HG02870 (cell line): ENCODE measurements around the gene ARPC1B.
"Not testable (repeated sequence)": the region's sequence is repeated elsewhere in the genome, so short reads cannot be mapped to it uniquely, and the experiment has no call there.

Source experiments
- ATAC-seq: cut with Tn5 transposase; IDR thresholded peaks from one replicate; pipeline ENCODE4 v1.9.1; 2021; ENCODE audit warnings: mild to moderate bottlenecking, moderate library complexity; ENCODE audit not compliant: unreplicated experiment

The ARPC1B gene

DNA sequence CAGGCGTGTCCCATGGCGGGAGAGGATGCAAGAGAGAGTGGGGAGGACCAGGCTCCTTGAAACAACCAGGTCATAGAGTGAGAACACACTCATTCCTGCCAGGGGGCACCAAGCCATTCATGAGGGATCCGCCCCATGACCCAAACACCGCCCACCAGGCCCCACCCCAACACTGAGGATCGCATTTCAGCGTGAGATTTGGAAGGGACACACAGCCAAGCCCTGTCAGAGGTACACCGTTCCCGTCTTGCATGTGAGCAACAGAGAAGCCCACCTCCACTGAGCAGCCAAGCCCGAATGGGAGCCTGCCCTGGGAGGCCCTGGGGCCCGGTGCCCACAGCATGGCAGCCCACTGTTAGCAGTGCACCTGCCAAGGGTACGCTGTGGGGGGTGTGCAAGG, 7.9 kb upstream of the ARPC1B start:
- no peak for ATAC-seq

DNA sequence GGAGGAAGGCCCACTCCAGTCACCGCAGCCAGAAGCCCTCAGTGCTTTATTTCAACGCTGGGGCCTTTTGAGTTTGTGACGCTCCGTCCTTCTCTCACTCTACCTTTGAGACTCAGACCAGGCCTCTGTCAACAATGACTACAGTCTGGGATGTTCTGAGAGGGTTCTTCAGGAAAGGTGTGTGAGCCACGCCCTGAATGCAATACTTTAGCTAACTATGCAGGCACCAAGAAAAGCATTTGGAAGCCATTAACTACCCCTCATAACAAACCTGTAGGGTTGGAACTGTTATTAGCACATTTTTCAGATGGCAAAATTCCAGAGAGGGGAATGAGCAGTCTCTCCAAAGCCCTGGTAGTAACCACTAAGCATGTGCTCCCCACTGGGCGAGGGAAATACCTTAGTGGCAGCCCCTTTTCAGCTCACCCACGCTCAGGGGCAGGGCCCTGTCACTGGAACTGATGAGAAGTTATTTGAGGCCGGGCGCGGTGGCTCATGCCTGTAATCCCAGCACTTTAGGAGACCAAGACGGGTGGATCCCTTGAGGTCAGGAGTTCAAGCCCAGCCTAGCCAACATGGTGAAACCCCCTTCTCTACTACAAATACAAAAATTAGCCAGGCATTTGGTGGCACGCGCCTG, 5.7 kb upstream of the ARPC1B start:
- ATAC-seq = no peak

DNA sequence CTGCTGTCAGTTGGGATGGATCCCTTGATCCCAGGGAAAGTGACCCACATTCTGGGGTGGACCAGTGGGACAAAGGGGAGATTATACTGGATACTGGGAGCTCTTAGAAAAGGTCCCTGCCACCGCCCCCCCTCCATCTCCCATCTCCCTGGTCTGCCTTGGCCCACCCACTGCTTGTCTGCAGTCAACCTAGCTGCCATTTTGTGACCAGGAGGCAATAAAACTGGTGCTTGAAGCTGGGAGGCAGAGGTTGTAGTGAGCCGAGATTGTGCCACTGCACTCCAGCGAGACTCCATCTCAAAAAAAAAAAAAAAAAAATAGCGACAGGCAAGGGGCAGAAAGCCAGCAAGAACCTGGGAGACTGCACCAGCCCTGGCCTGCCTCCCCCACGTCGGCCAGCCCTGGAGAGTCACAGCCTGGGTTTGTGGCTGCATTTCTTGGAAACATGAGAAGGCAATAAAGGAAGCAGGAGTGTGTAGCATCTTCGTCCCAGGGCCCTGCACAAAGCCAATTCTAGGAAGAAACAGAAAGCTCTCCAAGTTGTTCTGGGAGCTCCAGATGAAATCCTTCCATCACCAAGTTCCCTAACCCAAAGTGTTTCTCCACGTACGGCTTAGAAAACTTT, 4.7 kb upstream of the ARPC1B start:
- no peak for ATAC-seq

DNA sequence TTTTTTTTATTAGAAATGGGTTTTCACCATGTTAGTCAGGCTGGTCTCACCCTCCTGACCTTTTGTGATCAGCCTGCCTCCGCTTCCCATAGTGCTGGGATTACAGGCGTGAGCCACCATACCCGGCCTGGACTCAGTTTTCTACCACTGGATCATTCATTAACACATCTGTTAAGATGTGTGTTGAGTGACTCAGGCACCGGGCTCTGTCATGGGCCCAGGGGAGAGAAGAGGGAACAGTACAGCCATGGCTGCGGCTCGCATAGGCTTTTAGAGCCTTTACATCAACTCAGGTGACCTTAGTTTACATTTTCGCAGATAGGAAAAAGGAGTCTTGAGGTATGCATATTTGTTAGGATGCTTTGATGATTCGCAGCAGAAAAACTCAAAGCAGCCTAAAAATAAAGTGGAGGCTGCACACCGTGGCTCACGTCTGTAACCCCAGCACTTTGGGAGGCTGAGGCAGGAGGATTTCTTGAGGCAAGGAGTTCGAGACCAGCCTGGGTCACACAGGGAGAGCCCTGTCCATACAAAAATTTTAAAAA, 3.1 kb upstream of the ARPC1B start:
- no peak for ATAC-seq

DNA sequence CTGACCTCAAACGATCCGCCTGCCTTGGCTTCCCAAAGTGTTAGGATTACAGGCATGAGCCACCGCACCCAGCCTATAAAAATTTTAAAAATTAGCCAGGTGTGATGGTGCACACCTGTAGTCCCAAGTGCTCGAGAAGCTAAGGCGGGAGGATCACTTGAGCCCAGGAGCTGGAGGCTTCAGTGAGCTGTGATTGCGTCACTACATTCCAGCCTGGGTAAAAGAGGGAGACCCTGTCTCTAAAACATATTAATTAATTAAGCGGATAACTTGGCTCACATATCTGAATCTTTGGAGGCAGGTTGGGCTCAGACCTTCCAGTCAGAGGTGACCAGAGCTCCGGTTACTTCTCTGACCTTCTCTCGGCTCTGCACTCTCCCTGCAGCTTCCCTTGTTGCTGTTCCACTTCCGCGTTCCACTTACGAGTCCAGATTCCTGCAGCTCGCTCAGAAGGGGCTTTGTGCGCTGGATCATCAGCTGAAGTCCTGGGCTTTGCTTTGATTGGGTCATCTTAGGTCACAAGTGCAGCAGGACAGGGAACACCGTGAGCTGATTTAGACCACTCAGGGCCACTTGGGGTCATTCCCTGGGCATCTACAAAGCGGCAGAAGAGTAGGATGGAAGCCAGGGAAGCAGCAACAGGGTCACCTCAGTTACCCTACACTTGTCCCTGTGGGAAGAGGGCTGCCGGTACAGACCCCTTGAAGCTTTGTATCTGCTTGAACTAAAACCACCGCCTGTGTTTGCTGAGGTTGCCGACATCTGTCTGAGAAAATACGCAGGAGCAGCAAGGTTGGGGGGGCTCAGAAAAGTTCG, 2.0 kb upstream of the ARPC1B start:
- no peak for ATAC-seq

DNA sequence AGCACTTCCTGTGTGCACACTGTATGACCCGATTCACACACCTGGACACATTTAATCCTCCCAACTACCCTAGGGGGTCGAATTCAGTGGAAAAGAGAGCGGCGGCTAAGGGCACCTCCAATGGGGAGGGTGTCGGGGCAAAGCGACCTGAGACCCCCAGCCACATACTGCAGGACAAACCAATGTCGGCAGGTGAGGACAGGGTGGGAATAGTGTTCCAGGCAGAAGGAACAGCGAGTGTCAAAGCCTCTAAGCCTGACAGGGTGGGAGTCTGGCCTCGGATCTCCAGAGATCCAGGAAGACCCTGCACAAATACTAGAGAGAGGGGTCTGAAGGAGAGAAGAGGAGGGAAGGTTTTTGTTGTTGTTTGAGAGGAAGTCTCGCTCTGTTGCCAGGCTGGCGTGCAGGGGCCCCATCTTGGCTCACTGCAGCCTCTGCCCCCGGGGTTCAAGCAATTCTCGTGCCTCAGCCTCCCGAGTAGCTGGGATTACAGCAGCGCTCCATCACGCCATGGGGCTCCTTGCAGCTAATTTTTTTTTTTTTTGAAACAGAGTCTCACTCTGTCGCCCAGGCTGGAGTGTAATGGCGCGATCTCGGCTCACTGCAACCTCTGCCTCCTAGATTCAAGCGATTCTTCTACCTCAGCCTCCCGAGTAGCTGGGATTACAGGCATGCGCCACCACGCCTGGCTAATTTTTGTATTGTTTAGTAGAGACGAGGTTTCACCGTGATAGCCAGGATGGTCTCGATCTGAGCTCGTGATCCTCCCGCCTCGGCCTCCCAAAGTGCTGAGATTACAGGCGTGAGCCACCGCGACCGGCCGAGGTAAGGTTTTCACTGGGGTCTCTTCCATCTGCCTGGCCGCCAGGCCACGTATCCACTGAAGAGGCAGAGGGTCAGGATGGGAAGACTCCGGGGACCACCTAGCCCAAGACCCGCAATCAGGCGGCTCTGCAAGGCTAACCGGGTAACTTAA, 1.2 kb upstream of the ARPC1B start:
- no peak for ATAC-seq

DNA sequence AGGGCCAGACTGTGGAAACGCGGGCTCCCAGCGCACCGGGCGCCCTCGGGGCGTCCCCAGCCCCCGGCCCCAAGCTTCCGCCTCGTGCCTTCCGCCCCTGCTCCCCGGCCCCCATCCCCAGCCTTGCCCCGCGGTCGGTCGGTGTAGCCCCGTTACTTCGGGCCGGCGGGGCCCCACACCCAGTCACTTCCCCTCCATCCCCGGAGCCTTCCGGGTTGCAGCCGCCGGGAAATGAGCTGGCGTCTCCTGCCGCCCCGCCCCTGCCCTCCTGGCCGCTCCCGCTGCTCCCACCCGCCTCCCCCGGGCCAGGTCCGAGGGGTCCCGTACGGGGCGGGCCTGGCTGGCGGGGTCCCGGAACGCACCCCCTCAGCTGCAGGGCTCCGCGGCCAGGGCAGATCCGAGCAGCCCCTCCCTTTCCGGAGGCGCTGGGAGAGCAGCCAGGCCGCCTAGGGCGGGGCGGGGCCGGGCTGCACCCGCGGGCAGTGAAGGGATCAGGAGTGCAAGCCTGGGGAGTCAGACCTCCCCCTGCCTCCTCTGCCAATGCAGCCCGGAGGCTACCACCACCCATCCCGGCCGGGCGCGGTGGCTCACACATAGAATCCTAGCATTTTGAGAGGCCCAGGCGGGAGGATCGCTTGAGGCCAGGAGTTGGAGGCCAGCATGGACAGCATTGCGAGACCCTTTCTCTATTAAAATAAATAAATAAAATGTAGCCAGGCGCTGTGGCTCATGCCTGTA, 709 bp downstream of the ARPC1B start:
- peak; percentile 35 for ATAC-seq

DNA sequence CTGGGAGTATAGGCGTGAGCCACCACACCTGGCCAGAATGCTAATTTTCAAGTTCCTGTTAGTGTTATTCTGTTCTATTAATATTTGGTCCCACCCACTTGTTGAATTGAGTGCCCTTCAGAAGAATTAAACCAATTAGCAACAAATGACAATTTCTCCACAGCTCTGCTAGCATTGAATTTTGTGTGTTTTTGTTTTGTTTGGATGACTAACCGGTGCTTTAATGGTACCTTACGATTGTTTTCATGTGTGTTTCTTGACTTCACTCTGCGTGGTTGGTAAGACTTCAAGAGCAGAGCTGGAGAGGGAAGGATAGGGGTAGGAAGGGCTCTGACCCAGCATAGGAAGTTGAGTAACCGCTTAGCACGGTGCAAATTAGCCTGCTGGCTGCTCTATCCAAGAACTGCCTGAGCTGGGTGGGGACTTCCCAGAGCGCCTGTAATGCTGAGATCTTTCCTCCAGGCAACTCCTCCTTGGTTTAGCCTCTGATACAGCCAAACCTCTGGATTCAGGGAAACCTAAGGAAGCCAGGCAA, 4.6 kb downstream of the ARPC1B start:
- no peak for ATAC-seq

DNA sequence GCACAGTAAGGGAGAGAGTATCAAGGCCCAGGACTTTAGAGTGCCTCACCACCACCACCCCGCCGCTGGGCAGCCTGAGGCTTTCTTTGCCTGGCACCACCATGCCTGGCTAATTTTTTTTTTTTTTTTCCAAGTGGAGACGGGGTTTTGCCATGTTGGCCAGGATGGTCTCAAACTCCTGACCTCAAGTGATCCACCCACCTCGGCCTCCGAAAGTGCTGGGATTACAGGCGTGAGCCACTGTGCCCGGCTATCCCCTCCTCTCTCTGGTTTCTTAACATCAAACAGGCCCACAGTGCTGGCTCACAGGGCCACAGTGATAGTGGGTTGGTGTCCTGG, 5.1 kb downstream of the ARPC1B start:
- not testable (repeated sequence) for ATAC-seq

DNA sequence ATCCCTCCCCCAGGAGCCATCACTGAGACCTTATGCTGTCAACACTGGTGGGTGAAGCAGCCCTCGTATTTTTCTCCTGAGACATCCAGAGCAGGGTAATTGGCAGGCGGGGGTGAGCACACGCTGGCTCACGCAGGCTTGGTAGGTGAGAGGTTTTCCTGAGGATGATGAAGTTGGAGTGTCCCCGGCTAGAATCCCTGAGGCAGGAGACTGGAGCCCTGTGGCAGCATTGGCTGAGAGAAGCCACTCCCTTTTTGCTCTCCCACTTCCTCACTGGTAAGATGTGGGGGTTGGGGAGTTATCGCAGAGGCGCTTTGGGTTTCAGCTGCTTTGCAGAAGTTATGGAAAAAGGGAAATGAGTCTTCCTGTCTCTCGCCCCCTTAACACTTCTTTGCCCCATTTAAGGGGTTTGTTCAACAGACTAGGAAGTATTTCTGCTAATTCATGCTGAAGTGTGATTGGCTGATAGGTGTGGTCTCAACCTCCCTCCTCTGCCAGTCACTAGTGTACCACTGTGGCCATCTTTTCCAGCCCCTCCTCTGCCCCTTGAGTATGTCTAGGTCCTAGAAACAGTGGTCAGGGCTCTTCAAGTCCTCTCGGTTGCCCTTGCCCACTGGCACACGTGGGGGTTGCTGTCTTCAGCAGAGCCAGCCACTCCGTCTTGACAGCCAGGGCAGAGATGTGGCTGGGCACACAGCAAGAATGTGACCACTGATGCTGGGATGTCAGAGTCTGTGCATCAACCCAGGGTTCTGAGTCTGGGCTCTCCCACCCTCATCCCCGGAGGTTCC, 5.7 kb downstream of the ARPC1B start:
- ATAC-seq = peak; percentile 34

DNA sequence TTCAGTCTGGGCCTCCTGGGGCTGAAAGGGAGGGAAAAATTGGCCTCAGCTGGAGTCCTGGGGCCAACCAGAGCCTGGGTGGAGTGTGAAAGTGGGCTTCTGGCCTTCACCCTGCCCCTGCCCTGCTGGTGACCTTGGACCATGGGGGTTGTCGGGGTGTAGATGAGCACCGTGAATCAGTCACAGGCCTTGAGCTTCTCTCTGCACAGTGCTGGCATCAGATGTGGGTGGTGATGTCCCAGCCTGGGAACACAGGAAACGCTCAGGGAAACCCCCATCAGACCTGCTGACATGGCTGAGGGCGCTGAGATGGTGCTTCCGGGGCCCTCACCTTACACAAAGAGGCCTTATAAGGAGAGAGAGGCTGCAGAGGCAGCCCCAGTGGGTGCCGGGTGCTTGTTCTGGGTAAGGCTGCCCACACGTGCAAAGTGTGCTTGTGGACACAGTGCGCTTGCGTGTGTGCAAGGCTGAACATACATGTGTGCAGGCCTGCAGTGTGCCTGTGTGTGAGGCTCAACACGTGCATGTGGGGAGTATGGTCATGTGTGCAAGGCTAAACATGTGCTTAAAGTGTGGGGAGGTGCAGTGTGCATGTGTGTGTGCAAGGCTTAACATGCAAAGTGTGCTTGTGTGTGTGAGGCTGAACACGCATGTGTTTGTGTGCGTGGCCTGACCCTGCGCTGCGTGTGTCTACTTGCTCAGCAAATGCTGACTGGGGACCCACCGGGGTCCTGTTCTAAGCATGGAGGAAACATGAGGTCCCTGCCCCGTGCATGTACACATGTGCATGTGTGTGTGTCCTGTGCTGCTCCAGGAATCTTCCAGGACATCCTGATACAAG, 6.5 kb downstream of the ARPC1B start:
- peak; percentile 67 for ATAC-seq

DNA sequence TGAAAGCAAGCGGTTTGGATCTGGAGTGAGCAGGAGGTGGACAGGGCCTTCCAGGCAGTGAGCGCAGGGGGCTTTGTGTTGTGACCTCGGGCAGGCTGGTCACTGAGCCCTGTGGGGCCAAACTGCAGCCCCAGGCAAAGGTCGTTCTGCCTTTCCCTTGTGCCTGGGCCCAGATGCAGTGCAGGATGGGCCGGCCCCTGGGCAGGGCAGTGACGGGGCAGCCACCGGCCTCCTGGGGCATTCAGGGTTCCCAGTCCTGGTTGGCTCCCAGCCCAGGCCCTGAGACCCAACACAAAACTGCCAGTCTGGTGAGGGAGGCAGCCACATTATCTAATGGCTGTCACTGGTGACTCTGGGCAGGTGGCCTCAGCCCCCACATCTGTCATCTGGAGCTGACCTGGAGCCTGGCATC, 7.1 kb downstream of the ARPC1B start:
- no peak for ATAC-seq

DNA sequence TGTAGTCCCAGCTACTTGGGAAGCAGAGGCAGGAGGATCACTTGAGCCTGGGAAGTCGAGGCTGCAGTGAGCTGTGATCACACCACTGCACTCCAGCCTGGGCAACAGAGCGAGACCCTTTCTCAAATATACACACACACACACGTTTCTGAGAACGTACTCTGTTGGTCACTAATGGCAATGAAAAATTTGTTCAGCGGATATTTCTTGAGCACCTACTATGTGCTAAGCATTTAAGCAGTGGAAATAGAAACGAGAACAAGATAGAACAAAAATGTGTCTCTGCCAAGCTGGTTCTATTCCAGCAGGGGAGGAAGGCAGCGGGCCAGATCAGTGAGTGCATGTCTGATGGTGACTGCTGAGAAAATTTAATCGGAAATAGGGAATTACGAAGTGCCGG, 8.7 kb downstream of the ARPC1B start:
- no peak for ATAC-seq

DNA sequence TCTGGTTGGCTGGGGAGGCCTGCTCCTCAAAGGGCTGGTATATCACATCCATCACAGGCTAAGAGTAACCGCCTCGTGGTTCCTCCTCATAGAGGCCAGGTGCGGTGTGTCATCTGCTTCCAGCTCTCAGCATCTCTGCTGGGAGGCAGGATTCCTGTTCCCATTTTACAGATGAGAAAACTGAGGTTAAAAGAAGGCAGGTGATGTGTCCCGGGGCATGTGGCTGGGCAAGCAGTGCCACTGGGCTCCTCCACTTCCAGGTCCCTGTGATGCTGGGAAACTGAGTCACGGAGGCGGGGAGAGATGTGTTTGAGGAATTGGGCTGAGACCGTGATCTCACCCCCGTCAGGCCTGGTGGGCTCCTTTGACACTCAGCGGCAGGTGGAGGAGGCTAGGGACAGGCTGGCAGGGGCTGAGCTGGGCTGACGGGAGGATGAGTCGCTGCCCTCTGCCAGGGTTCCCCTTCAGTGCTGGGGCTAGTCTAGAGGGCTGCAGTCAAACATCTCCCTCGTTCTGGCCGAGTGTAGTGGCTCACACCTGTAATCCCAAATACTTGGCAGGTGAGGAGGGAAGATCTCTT, 9.4 kb downstream of the ARPC1B start:
- ATAC-seq = no peak

DNA sequence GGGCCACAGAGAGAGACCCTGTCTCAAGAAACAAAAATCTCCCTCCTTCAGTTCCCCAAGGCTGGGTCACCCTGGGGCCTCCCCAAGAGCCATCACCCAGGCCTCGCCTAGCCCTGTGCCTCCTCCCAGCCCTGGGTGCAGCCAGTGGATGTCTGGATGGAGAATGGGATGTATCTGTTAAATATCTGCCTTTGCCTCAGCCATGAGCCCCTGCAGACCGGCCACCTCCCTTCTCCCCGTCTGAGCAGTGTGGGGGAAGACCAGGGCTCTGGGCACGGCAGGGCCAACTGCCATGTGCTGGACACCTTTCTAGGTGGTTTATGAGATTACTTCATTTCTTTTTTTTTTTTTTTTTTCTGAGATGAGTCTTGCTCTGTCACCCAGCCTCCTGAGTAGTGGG, 10.0 kb downstream of the ARPC1B start:
- no peak for ATAC-seq

DNA sequence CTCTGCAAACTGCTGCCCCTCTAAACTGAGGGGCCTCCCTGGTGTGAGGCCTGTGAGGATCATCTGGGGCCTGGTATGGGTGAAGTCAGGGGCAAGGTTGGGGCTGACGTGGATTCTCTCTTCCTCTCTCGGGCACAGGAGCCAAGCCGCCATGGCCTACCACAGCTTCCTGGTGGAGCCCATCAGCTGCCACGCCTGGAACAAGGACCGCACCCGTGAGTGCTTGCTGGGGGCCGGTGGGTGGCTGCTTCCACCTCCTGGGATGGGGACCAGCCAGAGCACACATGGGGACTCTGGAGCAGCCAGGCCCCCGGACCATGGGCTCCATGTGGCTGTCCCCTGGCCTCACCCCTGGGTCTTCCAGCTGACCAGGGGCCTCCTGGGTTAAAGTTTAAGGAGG, 11.0 kb downstream of the ARPC1B start:
- no peak for ATAC-seq

DNA sequence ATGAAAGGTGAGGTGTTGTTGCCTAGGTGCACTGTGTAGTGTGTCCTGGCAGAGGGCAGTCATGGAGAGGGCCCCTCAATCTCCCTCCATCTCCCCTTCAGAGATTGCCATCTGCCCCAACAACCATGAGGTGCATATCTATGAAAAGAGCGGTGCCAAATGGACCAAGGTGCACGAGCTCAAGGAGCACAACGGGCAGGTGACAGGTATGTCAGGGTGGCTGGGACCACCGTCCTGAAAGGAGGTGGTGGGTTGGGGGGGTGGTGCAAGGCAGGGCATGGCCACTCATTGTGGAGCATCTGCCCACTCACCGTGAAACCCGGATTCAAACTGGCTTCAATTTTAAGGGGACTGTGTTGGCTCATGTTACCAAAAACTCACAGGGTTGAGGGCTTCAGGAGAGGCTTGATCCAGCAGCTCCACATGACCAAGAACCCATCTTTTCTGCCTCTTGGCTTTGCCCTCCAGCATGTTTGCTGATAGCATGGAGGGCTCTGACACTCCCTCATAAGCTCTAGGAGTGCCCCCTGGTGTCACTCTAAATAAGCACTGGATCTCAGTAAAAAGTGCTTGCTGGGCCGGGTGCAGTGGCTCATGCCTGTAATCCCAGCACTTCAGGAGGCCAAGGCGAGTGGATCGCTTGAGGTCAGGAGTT, 12.2 kb downstream of the ARPC1B start:
- ATAC-seq = no peak
